ENCODE measurements around the gene TECTB. TPM values are rescaled to one million over a fixed set of nuclear protein-coding genes. Genes with fewer than 3 reads are reported as not detected.

The TECTB gene
- polyA plus RNA-seq, 1 experiment, result 0.02 TPM

DNA sequence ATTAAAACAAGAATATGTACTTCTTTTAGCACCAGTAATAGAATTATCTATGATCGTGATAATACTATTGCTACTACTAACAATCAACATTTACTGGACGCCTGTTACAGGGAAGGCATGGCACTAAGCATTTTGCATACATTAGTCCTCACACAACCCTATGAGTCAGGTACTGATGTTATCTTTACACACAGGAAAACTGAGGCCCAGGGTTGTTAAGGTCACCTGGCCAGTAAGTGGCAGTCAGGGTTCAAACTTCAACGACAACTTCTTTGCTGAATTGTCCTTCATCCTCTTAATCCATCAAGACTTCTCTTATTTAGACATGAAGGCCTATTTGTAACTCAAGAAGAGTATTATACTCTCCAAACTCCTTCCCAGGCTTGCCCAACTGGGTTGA, 48.8 kb downstream of the TECTB start:
- H3K27me3 ChIP-seq (ENCODE audit: control insufficient read depth, insufficient read depth, low read length), result no peaks in the 10 kb centered on the region; the same call in 1 of the 2 replicates
- no peak overlapping the region for H3K4me3 ChIP-seq (ENCODE audit: low read depth, low read length)
- TF ChIP-seq, protein P1, sequence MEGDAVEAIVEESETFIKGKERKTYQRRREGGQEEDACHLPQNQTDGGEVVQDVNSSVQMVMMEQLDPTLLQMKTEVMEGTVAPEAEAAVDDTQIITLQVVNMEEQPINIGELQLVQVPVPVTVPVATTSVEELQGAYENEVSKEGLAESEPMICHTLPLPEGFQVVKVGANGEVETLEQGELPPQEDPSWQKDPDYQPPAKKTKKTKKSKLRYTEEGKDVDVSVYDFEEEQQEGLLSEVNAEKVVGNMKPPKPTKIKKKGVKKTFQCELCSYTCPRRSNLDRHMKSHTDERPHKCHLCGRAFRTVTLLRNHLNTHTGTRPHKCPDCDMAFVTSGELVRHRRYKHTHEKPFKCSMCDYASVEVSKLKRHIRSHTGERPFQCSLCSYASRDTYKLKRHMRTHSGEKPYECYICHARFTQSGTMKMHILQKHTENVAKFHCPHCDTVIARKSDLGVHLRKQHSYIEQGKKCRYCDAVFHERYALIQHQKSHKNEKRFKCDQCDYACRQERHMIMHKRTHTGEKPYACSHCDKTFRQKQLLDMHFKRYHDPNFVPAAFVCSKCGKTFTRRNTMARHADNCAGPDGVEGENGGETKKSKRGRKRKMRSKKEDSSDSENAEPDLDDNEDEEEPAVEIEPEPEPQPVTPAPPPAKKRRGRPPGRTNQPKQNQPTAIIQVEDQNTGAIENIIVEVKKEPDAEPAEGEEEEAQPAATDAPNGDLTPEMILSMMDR (IDR thresholded peaks at IDR 0.05; ENCODE audit: insufficient read depth, low read depth, low read length), result no peak
- CTCF ChIA-PET, result interaction anchor here (1.4 to 2.1 kb wide), 2 partner anchors 10 to 213 kb away, joined by 4 to 6 read pairs; no protein-coding TSS in a partner anchor
- no peaks in the 10 kb centered on the region for H3K36me3 ChIP-seq (ENCODE audit: control insufficient read depth, insufficient read depth, low read length)
- no peak for DNase-seq (ENCODE audit: low read depth)
- POLR2A ChIA-PET, result no interaction called here

DNA sequence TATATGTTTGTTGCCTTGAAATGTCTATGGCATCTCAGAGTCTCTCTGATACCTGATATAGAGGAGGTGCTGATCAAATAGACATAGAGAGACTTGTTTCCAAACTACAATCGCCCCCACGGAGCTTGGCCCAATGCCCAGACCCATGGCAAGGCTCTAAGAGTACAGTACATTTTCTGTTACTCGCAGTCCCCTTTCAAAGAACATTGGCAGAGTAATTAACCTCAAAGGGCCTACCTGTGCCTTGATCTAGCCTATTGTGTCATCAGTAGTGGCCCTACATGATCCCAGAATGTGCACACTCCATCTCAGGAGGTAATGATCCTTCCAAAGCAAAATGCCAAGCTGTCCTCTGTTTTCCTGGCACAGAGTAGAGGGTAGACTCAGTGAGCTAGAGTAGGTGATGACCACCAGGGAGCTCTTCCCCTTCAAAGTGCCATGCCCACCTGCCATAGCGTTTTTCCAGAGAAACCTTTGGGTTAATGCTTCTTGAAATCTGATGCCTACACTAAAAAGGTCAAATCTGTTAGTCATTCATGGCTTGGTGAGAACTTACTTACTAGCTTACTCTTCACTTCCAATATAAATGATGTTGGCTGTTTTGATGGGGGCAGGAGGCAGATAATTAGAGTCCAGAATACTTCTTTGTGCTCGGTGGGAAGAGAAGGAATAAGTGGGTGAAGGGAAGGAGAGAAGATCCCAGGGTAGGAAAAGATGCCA, 49.5 kb downstream of the TECTB start:
- H3K27me3 ChIP-seq (ENCODE audit: control insufficient read depth, insufficient read depth, low read length), result no peaks in the 10 kb centered on the region; the same call in 1 of the 2 replicates
- CTCF ChIA-PET, result interaction anchor here (0.8 to 0.9 kb wide), 3 partner anchors 16 to 141 kb away, joined by 3 to 6 read pairs (median 3); no protein-coding TSS in a partner anchor
- H3K4me3 ChIP-seq (ENCODE audit: low read depth, low read length), result no peak overlapping the region
- H3K36me3 ChIP-seq (ENCODE audit: control insufficient read depth, insufficient read depth, low read length), result no peaks in the 10 kb centered on the region
- TF ChIP-seq, protein P1 (IDR thresholded peaks at IDR 0.05; ENCODE audit: insufficient read depth, low read depth, low read length), result no peak
- POLR2A ChIA-PET, result no interaction called here
- no peak for DNase-seq (ENCODE audit: low read depth)

DNA sequence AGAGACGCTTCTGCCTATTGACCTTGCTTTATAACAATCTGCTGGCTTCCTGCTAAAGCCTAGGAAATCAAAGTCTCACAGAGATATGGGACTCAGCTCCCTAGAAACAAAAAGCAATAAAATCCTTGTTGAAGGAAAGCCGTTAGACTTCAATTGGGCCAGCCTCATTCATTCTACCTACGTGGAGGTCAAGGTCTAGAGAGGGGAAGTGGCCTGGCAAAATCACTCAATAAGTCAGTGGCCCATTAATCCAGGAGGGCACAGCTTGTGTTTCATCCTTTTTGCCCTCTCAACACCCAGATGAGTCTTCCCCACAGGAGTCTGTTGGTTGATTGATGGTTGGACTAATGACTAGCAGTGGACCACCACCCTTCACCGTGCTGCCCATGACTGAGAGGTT, 50.3 kb downstream of the TECTB start:
- Histone ChIP-seq H3K27me3 (ENCODE audit: control insufficient read depth, insufficient read depth, low read length) (no peaks in the 10 kb centered on the region; the same call in 1 of the 2 replicates), H3K36me3 (ENCODE audit: control insufficient read depth, insufficient read depth, low read length) (no peaks in the 10 kb centered on the region), H3K4me3 (ENCODE audit: low read depth, low read length) (no peak overlapping the region)
- POLR2A ChIA-PET, result no interaction called here
- DNase-seq (ENCODE audit: low read depth), result no peak
- CTCF ChIA-PET, result interaction anchor here (0.8 to 0.9 kb wide), 3 partner anchors 15 to 140 kb away, joined by 3 to 6 read pairs (median 3); no protein-coding TSS in a partner anchor
- TF ChIP-seq, protein P1 (IDR thresholded peaks at IDR 0.05; ENCODE audit: insufficient read depth, low read depth, low read length), result no peak

DNA sequence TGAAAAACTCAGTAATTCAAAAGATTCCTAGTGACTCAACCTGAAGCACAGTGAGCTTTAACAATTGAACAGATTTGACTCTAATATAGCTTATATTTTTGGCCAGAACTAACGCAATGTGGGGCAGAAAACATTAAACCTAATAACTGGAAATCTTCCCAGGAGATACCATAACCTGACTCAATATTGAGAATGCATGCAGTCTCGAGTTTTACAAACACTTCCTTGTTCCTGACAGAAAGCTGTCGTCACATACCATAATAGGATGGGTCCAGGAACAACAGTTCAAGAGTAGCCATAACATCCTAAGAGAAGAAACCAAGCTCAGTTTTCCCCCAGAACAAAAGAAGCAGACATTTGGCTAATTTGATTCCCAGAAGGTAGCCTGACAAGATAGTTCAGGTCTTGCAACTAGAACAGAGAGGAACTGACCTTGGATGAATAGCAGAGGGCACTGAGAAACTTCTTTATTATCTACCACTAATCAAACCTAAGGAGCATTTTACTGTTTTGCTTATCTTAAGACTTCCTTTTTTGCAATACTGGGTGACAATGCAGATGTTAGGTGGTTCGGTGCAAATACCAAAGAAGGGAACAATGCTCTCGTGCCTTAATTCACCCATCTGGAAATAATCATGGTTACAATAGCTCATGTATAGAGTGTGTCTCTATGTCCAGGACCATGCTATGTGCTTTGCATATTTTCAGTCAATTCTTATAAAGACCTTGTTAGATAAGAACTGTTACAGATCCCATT, 52.1 kb downstream of the TECTB start:
- no peak for DNase-seq (ENCODE audit: low read depth)
- ChIA-PET POLR2A (no interaction called here), CTCF (interaction anchor here (1.2 kb wide), 1 partner anchor 198 kb away, joined by 3 read pairs; no protein-coding TSS in a partner anchor)

More for the DNA sequence above, 52.1 kb downstream of the TECTB start:
- no peaks in the 10 kb centered on the region; the same call in 1 of the 2 replicates for H3K27me3 ChIP-seq (ENCODE audit: control insufficient read depth, insufficient read depth, low read length)
- H3K4me3 ChIP-seq (ENCODE audit: low read depth, low read length), result no peak overlapping the region
- H3K36me3 ChIP-seq (ENCODE audit: control insufficient read depth, insufficient read depth, low read length), result no peaks in the 10 kb centered on the region
- TF ChIP-seq, protein P1 (IDR thresholded peaks at IDR 0.05; ENCODE audit: insufficient read depth, low read depth, low read length), result no peak
